SK-N-SH (cell line): ENCODE results near the gene USP40.

Source experiments
- EP300 ChIP-seq, 2 experiments: IDR thresholded peaks; 2 replicates each; pipeline versions ENCODE4 v1.4.0 to v1.6.1; 2012; ENCODE audit warnings: borderline replicate concordance in 1 of 2, low read depth in 1 of 2, low read length in 1 of 2
- MEF2A ChIP-seq: IDR thresholded peaks from 2 replicates; pipeline ENCODE4 v1.4.0; 2012; ENCODE audit warnings: low read depth, borderline replicate concordance
- RAD21 ChIP-seq: IDR thresholded peaks from 2 replicates; pipeline ENCODE4 v1.6.1; 2012; ENCODE audit warnings: mild to moderate bottlenecking, low read length
- RFX5 ChIP-seq: IDR thresholded peaks from 2 replicates; pipeline ENCODE4 v1.6.1; 2012; ENCODE audit warnings: mild to moderate bottlenecking, improper control_type of control experiment, low read length
- TAF1 ChIP-seq: IDR thresholded peaks from 2 replicates; pipeline ENCODE4 v1.6.1; 2012; ENCODE audit warnings: low read depth, mild to moderate bottlenecking, low read length, moderate library complexity, borderline replicate concordance
- TF ChIP-seq, protein P1 (sequence below): fragments of 200-600 bp; sonication (generic); IDR thresholded peaks from 2 replicates; pipeline ENCODE4 v1.6.1; 2017; ENCODE audit warnings: antibody characterized with exemption, mild to moderate bottlenecking, moderate library complexity

DNA sequence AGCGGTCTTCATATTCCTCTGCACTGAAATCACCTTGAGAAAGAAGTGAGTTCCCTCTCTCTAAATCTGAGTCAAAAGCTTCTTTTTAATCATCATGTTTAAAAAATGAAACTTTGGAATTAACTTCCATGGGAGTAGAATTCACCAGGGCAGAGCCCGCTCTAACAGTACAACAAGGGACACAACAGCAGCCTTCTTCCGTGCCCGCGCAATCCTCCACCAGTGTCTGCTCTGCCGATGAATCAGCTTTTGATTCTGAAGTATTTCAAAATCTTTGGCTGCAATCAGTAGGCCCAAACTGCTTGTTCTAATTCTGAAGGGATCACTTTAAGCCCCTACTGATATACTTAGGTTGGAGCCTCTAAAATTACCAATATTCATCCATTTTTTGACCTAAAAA lies 76.9 kb downstream of the USP40 start:
- TF ChIP-seq, protein P1, sequence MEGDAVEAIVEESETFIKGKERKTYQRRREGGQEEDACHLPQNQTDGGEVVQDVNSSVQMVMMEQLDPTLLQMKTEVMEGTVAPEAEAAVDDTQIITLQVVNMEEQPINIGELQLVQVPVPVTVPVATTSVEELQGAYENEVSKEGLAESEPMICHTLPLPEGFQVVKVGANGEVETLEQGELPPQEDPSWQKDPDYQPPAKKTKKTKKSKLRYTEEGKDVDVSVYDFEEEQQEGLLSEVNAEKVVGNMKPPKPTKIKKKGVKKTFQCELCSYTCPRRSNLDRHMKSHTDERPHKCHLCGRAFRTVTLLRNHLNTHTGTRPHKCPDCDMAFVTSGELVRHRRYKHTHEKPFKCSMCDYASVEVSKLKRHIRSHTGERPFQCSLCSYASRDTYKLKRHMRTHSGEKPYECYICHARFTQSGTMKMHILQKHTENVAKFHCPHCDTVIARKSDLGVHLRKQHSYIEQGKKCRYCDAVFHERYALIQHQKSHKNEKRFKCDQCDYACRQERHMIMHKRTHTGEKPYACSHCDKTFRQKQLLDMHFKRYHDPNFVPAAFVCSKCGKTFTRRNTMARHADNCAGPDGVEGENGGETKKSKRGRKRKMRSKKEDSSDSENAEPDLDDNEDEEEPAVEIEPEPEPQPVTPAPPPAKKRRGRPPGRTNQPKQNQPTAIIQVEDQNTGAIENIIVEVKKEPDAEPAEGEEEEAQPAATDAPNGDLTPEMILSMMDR: no peak
- no peak for TF ChIP-seq TAF1
- no peak for TF ChIP-seq EP300 (IDR thresholded peaks at IDR 0.05; ENCODE audit: borderline replicate concordance in 1 of 2, low read depth in 1 of 2, low read length in 1 of 2)
- no peak for TF ChIP-seq MEF2A
- TF ChIP-seq RAD21: no peak
- TF ChIP-seq RFX5: no peak
